GM23248 (cell line): ENCODE results near the gene PAPLN. TPM values are rescaled to one million over a fixed set of nuclear protein-coding genes. Genes with fewer than 3 reads are reported as not detected.

ENCODE experiments used
- DNase-seq: peaks from one replicate; pipeline ENCODE4 v3.0.0-alpha.2; 2015
- H2AFZ ChIP-seq: fragments of 200-600 bp; sonication (generic); 2 replicates; pipeline ENCODE4 v1.6.1; 2016; ENCODE audit warnings: antibody characterized with exemption
- H3F3A ChIP-seq: fragments of 200-600 bp; sonication (generic); 2 replicates; pipeline ENCODE4 v1.6.1; 2016; ENCODE audit warnings: mild to moderate bottlenecking, antibody characterized with exemption, mixed run types; ENCODE audit not compliant: insufficient read depth
- H3K27ac ChIP-seq: fragments of 200-600 bp; sonication (generic); 2 replicates; pipeline ENCODE4 v1.5.1; 2016; ENCODE audit warnings: mild to moderate bottlenecking
- H3K27me3 ChIP-seq: fragments of 200-600 bp; sonication (generic); replicated peaks from 2 replicates; pipeline ENCODE4 v1.6.1; 2016; ENCODE audit warnings: mild to moderate bottlenecking; ENCODE audit not compliant: insufficient read depth
- H3K36me3 ChIP-seq: fragments of 200-600 bp; sonication (generic); 2 replicates; pipeline ENCODE4 v1.6.1; 2016; ENCODE audit warnings: low read depth, mild to moderate bottlenecking
- H3K4me1 ChIP-seq: fragments of 200-600 bp; sonication (generic); 2 replicates; pipeline ENCODE4 v1.6.1; 2016; ENCODE audit warnings: mild to moderate bottlenecking; ENCODE audit not compliant: insufficient read depth
- H3K4me2 ChIP-seq: fragments of 200-600 bp; sonication (generic); one replicate; pipeline ENCODE4 v1.6.1; 2016; ENCODE audit warnings: mild to moderate bottlenecking; ENCODE audit not compliant: unreplicated experiment
- H3K4me3 ChIP-seq: fragments of 200-600 bp; sonication (generic); 2 replicates; pipeline ENCODE4 v1.5.1; 2016; ENCODE audit warnings: mild to moderate bottlenecking
- H3K79me2 ChIP-seq: fragments of 200-600 bp; sonication (generic); 2 replicates; pipeline ENCODE4 v1.6.1; 2016; ENCODE audit warnings: mild to moderate bottlenecking; ENCODE audit not compliant: insufficient read depth
- H3K9ac ChIP-seq: fragments of 200-600 bp; sonication (generic); 2 replicates; pipeline ENCODE4 v1.6.1; 2016; ENCODE audit warnings: mild to moderate bottlenecking
- H3K9me2 ChIP-seq: fragments of 200-600 bp; sonication (generic); 2 replicates; pipeline ENCODE4 v1.6.1; 2016; ENCODE audit warnings: mixed run types, mild to moderate bottlenecking, moderate library complexity; ENCODE audit not compliant: insufficient read depth
- H3K9me3 ChIP-seq: fragments of 200-600 bp; sonication (generic); one replicate; pipeline ENCODE4 v1.6.1; 2017; ENCODE audit warnings: low read depth
- H4K20me1 ChIP-seq: fragments of 200-600 bp; sonication (generic); 2 replicates; pipeline ENCODE4 v1.6.0; 2016; ENCODE audit not compliant: insufficient read depth
- EZH2 ChIP-seq: fragments of 200-600 bp; sonication (generic); IDR thresholded peaks from 2 replicates; pipeline ENCODE4 v1.6.1; 2018; ENCODE audit warnings: antibody characterized with exemption, mild to moderate bottlenecking; ENCODE audit not compliant: insufficient read depth, poor library complexity, severe bottlenecking
- EZH2phosphoT487 ChIP-seq: fragments of 200-600 bp; sonication (generic); IDR thresholded peaks from 2 replicates; pipeline ENCODE4 v1.6.1; 2018; ENCODE audit warnings: antibody characterized with exemption, moderate library complexity, mild to moderate bottlenecking, low read depth; ENCODE audit not compliant: insufficient read depth
- WGBS, 2 experiments: methylation state at CpG; one replicate each; pipeline ENCODE4 v1.1.6; 2015 to 2017; ENCODE audit warnings: low lambda C conversion rate in 2 of 2, low coverage in 1 of 2; ENCODE audit errors: missing lambda C conversion rate in 2 of 2; 5-methylcytosine and 5-hydroxymethylcytosine counted together
- in situ Hi-C: fragments of 300-500 bp; cut with MboI; formaldehyde crosslinking; loops from 2 replicates; pipeline ENCODE4 v1.15.0; 2020
- polyA plus RNA-seq: library from polyadenylated mRNA; unstranded; fragments of >200 nt; fragmentation: Nextera tagmentation; extraction: Ambion mirVana; gene quantifications from 2 replicates; pipeline ENCODE4 v1.2.1, GENCODE V29; 2016
- total RNA-seq: library from RNA; depleted of rRNA; stranded (reverse); fragments of >200 nt; shearing (Covaris generic); gene quantifications from 2 replicates; pipeline ENCODE4 v1.2.3, GENCODE V29; 2014

PAPLN gene
- total and polyA plus RNA-seq, 2 experiments from 2014 or later = 0.22 to 0.98 TPM

GRCh38 chr14:73234586-73235394, 2.5 kb upstream of the PAPLN start:
- H4K20me1 ChIP-seq = no peaks in the 10 kb centered on the region
- no peak overlapping the region for H3K9ac ChIP-seq
- H3F3A ChIP-seq = peaks cover 12% of the 10 kb centered on the region
- no peak for DNase-seq
- 82 to 85% methylated on average over 11 of the region's 11 CpGs for WGBS, 2 experiments
- H3K27me3 ChIP-seq = peaks cover 35% of the 10 kb centered on the region
- no peaks in the 10 kb centered on the region for H3K9me3 ChIP-seq
- in situ Hi-C loops = no loop called here
- no peak overlapping the region for H3K4me3 ChIP-seq
- no peaks in the 10 kb centered on the region for H3K36me3 ChIP-seq
- H3K4me2 ChIP-seq = no peak overlapping the region
- H3K27ac ChIP-seq = no peak overlapping the region
- H3K79me2 ChIP-seq = no peaks in the 10 kb centered on the region
- H3K4me1 ChIP-seq = peaks cover 17% of the 10 kb centered on the region
- no peaks in the 10 kb centered on the region for H3K9me2 ChIP-seq
- H2AFZ ChIP-seq = no peak overlapping the region
- TF ChIP-seq EZH2 = no peak
- no peak for TF ChIP-seq EZH2phosphoT487

GRCh38 chr14:73235531-73236155, 1.7 kb upstream of the PAPLN start:
- no peak for DNase-seq
- in situ Hi-C loops = no loop called here
- no peak overlapping the region for H3K4me2 ChIP-seq

DNA sequence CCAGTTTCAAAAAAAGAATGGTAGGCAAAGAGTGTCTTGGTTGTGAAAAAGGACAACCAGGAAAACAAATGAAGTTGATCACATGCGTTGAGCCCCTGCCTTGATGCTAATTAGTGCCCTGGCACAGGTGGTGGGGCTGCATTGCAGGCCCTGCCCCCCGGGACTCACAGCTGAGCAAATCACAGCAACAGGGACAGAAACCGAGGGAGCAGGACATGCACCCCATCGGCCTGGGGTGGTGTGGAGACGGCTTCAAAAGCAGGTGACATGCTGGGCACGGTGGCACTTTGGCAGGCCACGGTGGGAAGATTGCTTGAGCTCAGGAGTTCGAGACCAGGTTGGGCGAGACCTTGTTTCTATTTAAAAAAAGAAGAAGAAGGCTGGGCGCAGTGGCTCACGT, 1.1 kb upstream of the PAPLN start:
- no peak overlapping the region for H3K4me2 ChIP-seq
- 84 to 87% methylated on average over 11 of the region's 11 CpGs for WGBS, 2 experiments
- peaks cover 17% of the 10 kb centered on the region for H3K4me1 ChIP-seq
- peaks cover 38% of the 10 kb centered on the region for H3K27me3 ChIP-seq
- DNase-seq = no peak
- no peak overlapping the region for H2AFZ ChIP-seq
- H3K27ac ChIP-seq = no peak overlapping the region
- H3K36me3 ChIP-seq = no peaks in the 10 kb centered on the region
- no peaks in the 10 kb centered on the region for H3K9me2 ChIP-seq
- in situ Hi-C loops = no loop called here
- H3K9me3 ChIP-seq = no peaks in the 10 kb centered on the region
- no peaks in the 10 kb centered on the region for H3K79me2 ChIP-seq
- no peaks in the 10 kb centered on the region for H4K20me1 ChIP-seq
- no peak overlapping the region for H3K4me3 ChIP-seq
- peaks cover 12% of the 10 kb centered on the region for H3F3A ChIP-seq
- H3K9ac ChIP-seq = no peak overlapping the region
- TF ChIP-seq EZH2phosphoT487 (no peak), EZH2 (no peak)

More at GRCh38 chr14:73235531-73236155, 1.7 kb upstream of the PAPLN start:
- no peak overlapping the region for H2AFZ ChIP-seq
- H3K4me3 ChIP-seq = no peak overlapping the region
- H3K27ac ChIP-seq = no peak overlapping the region
- H3K9ac ChIP-seq = no peak overlapping the region
- H3K27me3 ChIP-seq = peaks cover 38% of the 10 kb centered on the region
- TF ChIP-seq EZH2phosphoT487 = no peak
- no peak for TF ChIP-seq EZH2
- H3K9me3 ChIP-seq = no peaks in the 10 kb centered on the region
- H3K4me1 ChIP-seq = peaks cover 17% of the 10 kb centered on the region
- no peaks in the 10 kb centered on the region for H4K20me1 ChIP-seq
- H3K9me2 ChIP-seq = no peaks in the 10 kb centered on the region
- WGBS, 2 experiments = 71 to 83% methylated on average over 6 of the region's 6 CpGs
- H3K36me3 ChIP-seq = no peaks in the 10 kb centered on the region
- peaks cover 12% of the 10 kb centered on the region for H3F3A ChIP-seq
- no peaks in the 10 kb centered on the region for H3K79me2 ChIP-seq

GRCh38 chr14:73236752-73237218, 521 bp upstream of the PAPLN start:
- no peaks in the 10 kb centered on the region for H3K79me2 ChIP-seq
- no peaks in the 10 kb centered on the region for H3K9me3 ChIP-seq
- no peak overlapping the region for H2AFZ ChIP-seq
- no peak overlapping the region for H3K4me2 ChIP-seq
- no peak for DNase-seq
- no peak overlapping the region for H3K9ac ChIP-seq
- H3K27me3 ChIP-seq = peaks cover 38% of the 10 kb centered on the region
- in situ Hi-C loops = no loop called here
- H3K36me3 ChIP-seq = no peaks in the 10 kb centered on the region
- 88 to 93% methylated on average over 7 of the region's 7 CpGs for WGBS, 2 experiments
- H3K4me3 ChIP-seq = no peak overlapping the region
- no peak for TF ChIP-seq EZH2phosphoT487
- peaks cover 17% of the 10 kb centered on the region for H3K4me1 ChIP-seq
- H3K27ac ChIP-seq = no peak overlapping the region
- H3K9me2 ChIP-seq = no peaks in the 10 kb centered on the region
- no peaks in the 10 kb centered on the region for H4K20me1 ChIP-seq
- peaks cover 12% of the 10 kb centered on the region for H3F3A ChIP-seq
